HepG2 (cell line): ENCODE measurements around the gene EBP. TPM values are rescaled to one million over a fixed set of nuclear protein-coding genes. Genes with fewer than 3 reads are reported as not detected.
"Not testable (repeated sequence)": the region's sequence is repeated elsewhere in the genome, so short reads cannot be mapped to it uniquely, and the experiment has no call there.

Source experiments
- ATAC-seq: fragments of 200-7000 bp; cut with Tn5 transposase; 3 replicates; pipeline ENCODE4 v1.9.1; 2020; ENCODE audit warnings: mild to moderate bottlenecking, moderate library complexity
- BruUV-seq: library from RNA; stranded (reverse); fragments of 400-500 nt; replicated peaks from 2 replicates; lab custom pipeline; 2021; lab: Mats Ljungman, UMichigan
- CTCF ChIA-PET: fragments of 300-600 bp; formaldehyde crosslinking; extraction: SDS; loops from one replicate; lab custom pipeline; 2021; ENCODE audit warnings: low total read pairs, inconsistent platforms, low intra/inter-chr PET ratio; lab: Yijun Ruan, JAX
- POLR2A ChIA-PET: fragments of 350-600 bp; sonication (Branson Sonifier 250); formaldehyde crosslinking; loops from one replicate; lab custom pipeline; 2020; ENCODE audit warnings: antibody characterized with exemption, inconsistent platforms; lab: Yijun Ruan, JAX
- DNase-seq: peaks from one replicate; pipeline ENCODE4 v3.0.0-alpha.2; 2015; ENCODE audit warnings: low spot score
- FAIRE-seq: peaks from 3 replicates; lab custom pipeline; 2011; peaks lifted over from hg19 to GRCh38; lab: Jason Lieb, UNC
- H2AFZ ChIP-seq: one replicate; pipeline ENCODE4 v1.6.1; 2011; ENCODE audit warnings: low read length, inconsistent platforms
- H3K27ac ChIP-seq: fragments of 300-600 bp; 3 replicates; pipeline ENCODE4 v1.8.0; 2011; ENCODE audit warnings: mixed run types, mild to moderate bottlenecking, mixed read lengths, low read length, inconsistent platforms; ENCODE audit not compliant: insufficient read depth; ENCODE audit errors: extremely low read length
- H3K27me3 ChIP-seq, 2 experiments: fragments of 200-600 bp in 1 of 2; 2 replicates in 1 of 2; 3 replicates in 1 of 2; pipeline versions ENCODE4 v1.6.0 to v1.8.0; 2011; ENCODE audit warnings: low read length in 2 of 2, mild to moderate bottlenecking in 2 of 2, moderate library complexity in 2 of 2, inconsistent platforms in 1 of 2; ENCODE audit not compliant: insufficient read depth in 2 of 2, control insufficient read depth in 1 of 2
- H3K36me3 ChIP-seq, 2 experiments: fragments of 200-600 bp in 1 of 2; replicated peaks in 1 of 2; 2 replicates in 1 of 2; 3 replicates in 1 of 2; pipeline versions ENCODE4 v1.5.1 to v1.8.0; 2011; ENCODE audit warnings: low read length in 2 of 2, inconsistent platforms in 1 of 2; ENCODE audit not compliant: insufficient read depth in 2 of 2, control insufficient read depth in 1 of 2
- H3K4me1 ChIP-seq: 2 replicates; pipeline ENCODE4 v1.5.1; 2012; ENCODE audit warnings: low read length, inconsistent platforms; ENCODE audit not compliant: insufficient read depth
- H3K4me2 ChIP-seq: 2 replicates; pipeline ENCODE4 v1.6.0; 2011; ENCODE audit warnings: low read depth, low read length, inconsistent platforms
- H3K4me3 ChIP-seq, 3 experiments: fragments of 200-600 bp in 1 of 3; sonication (generic), shearing (Covaris generic) in 1 of 3; replicated peaks in 1 of 3; 2 replicates each; pipeline ENCODE4 v1.5.1; 2011 to 2016; ENCODE audit warnings: low read length in 3 of 3, inconsistent platforms in 2 of 3, low read depth in 2 of 3, mild to moderate bottlenecking in 2 of 3, control low read depth in 1 of 3, mixed read lengths in 1 of 3; ENCODE audit not compliant: insufficient read depth in 1 of 3
- H3K79me2 ChIP-seq: one replicate; pipeline ENCODE4 v1.6.1; 2011; ENCODE audit warnings: low read length, inconsistent platforms; ENCODE audit not compliant: insufficient read depth
- H3K9ac ChIP-seq: 2 replicates; pipeline ENCODE4 v1.6.0; 2011; ENCODE audit warnings: mild to moderate bottlenecking, low read depth, low read length, inconsistent platforms; ENCODE audit not compliant: insufficient read depth
- H3K9me3 ChIP-seq: 2 replicates; pipeline ENCODE4 v1.5.1; 2012; ENCODE audit warnings: mild to moderate bottlenecking, low read length
- H4K20me1 ChIP-seq: 2 replicates; pipeline ENCODE4 v1.6.0; 2011; ENCODE audit warnings: inconsistent platforms, mild to moderate bottlenecking, low read length, moderate library complexity; ENCODE audit not compliant: insufficient read depth
- CHD4 ChIP-seq: fragments of 200-600 bp; sonication (generic); IDR thresholded peaks from 2 replicates; pipeline ENCODE4 v1.7.0; 2017; ENCODE audit warnings: mild to moderate bottlenecking, low read length, borderline replicate concordance
- HMGA1 ChIP-seq: sonication (generic); formaldehyde crosslinking; conservative IDR thresholded peaks from 2 replicates; pipeline ENCODE4 v1.4.0; 2020; ENCODE audit warnings: missing genetic modification reagents
- KLF6 ChIP-seq: IDR thresholded peaks from 2 replicates; pipeline ENCODE4 v1.8.0; 2016; ENCODE audit warnings: missing biosample characterization, missing genetic modification reagents
- RBAK ChIP-seq: sonication (generic); formaldehyde crosslinking; IDR thresholded peaks from 2 replicates; pipeline ENCODE4 v1.5.1; 2020; ENCODE audit warnings: mild to moderate bottlenecking, missing genetic modification reagents
- REPIN1 ChIP-seq: sonication (generic); formaldehyde crosslinking; IDR thresholded peaks from 2 replicates; pipeline ENCODE4 v1.8.0; 2022; ENCODE audit warnings: missing genetic modification reagents, low read depth, mild to moderate bottlenecking, borderline replicate concordance
- SP140L ChIP-seq: sonication (generic); formaldehyde crosslinking; IDR thresholded peaks from 2 replicates; pipeline ENCODE4 v1.4.0; 2020; ENCODE audit warnings: missing genetic modification reagents, borderline replicate concordance
- SP5 ChIP-seq: IDR thresholded peaks from 2 replicates; pipeline ENCODE4 v1.6.1; 2016; ENCODE audit warnings: low read depth, borderline replicate concordance
- U2AF1 ChIP-seq: fragments of 200-400 bp; formaldehyde crosslinking; optimal IDR thresholded peaks from 2 replicates; pipeline ENCODE3; 2017; ENCODE audit warnings: mild to moderate bottlenecking, low read depth, low read length
- ZMYM3 ChIP-seq: sonication (generic); formaldehyde crosslinking; IDR thresholded peaks from 2 replicates; pipeline ENCODE4 v1.5.1; 2020; ENCODE audit warnings: mild to moderate bottlenecking, missing genetic modification reagents
- ZNF605 ChIP-seq: sonication (generic); formaldehyde crosslinking; IDR thresholded peaks from 2 replicates; pipeline ENCODE4 v1.8.0; 2022; ENCODE audit warnings: mild to moderate bottlenecking, missing genetic modification reagents
- ZNF615 ChIP-seq: sonication (generic); formaldehyde crosslinking; IDR thresholded peaks from 2 replicates; pipeline ENCODE4 v1.5.0; 2020; ENCODE audit warnings: mild to moderate bottlenecking, missing genetic modification reagents, borderline replicate concordance
- ZNF619 ChIP-seq: sonication (generic); formaldehyde crosslinking; IDR thresholded peaks from 2 replicates; pipeline ENCODE4 v1.4.0; 2020; ENCODE audit warnings: mild to moderate bottlenecking, missing genetic modification reagents
- ZNF761 ChIP-seq: sonication (generic); formaldehyde crosslinking; conservative IDR thresholded peaks from 2 replicates; pipeline ENCODE4 v1.4.0; 2020; ENCODE audit warnings: mild to moderate bottlenecking, missing genetic modification reagents
- ZNF776 ChIP-seq: sonication (generic); formaldehyde crosslinking; IDR thresholded peaks from 2 replicates; pipeline ENCODE4 v1.4.0; 2020; ENCODE audit warnings: mild to moderate bottlenecking, missing genetic modification reagents
- WGBS: methylation state at CpG from one replicate; pipeline ENCODE4 v1.1.6; 2017; ENCODE audit warnings: low lambda C conversion rate; 5-methylcytosine and 5-hydroxymethylcytosine counted together
- in situ Hi-C: cut with HindIII; loops from 2 replicates; pipeline ENCODE4 v1.10.0; 2017; ENCODE audit warnings: low pct_unique_long_range_greater_than_20kb; ENCODE audit not compliant: extremely low pct_ligation_motif_present
- intact Hi-C: fragments of 100-400 bp; cut with micrococcal nuclease; formaldehyde crosslinking; loops from one replicate; pipeline ENCODE4 v1.10.0; 2022; ENCODE audit not compliant: unreplicated experiment
- polyA plus RNA-seq, 8 experiments: library from polyadenylated mRNA; depleted of rRNA in 3 of 8; stranded (reverse) in 7 of 8; unstranded in 1 of 8; fragments of >200 nt; fragmentation: Illumina TruSeq in 4 of 8; extraction: Trizol in 4 of 8; gene quantifications; 2 replicates each; pipeline versions ENCODE4 v1.2.1 to v1.2.3, GENCODE V29; 2011 to 2016; ENCODE audit warnings: low read depth in 4 of 8, missing spikeins in 1 of 8, mixed read lengths in 1 of 8; ENCODE audit not compliant: insufficient read depth in 1 of 8
- total RNA-seq, 5 experiments: library from RNA; depleted of rRNA; stranded (reverse); fragments of >200 nt; fragmentation: Illumina TruSeq; extraction: Trizol; gene quantifications; 2 replicates each; pipeline ENCODE4 v1.2.3, GENCODE V29; 2016; ENCODE audit warnings: low read depth in 1 of 5
- TF ChIP-seq, protein P1 (sequence below): sonication (generic); formaldehyde crosslinking; conservative IDR thresholded peaks from 2 replicates; pipeline ENCODE4 v1.5.0; 2020; ENCODE audit warnings: missing genetic modification reagents

The EBP gene
- total and polyA plus RNA-seq, 2 of the 13 experiments (the other 11 are each of a cell fraction or from before 2014, with no cell fraction given): 106 to 260 TPM

DNA sequence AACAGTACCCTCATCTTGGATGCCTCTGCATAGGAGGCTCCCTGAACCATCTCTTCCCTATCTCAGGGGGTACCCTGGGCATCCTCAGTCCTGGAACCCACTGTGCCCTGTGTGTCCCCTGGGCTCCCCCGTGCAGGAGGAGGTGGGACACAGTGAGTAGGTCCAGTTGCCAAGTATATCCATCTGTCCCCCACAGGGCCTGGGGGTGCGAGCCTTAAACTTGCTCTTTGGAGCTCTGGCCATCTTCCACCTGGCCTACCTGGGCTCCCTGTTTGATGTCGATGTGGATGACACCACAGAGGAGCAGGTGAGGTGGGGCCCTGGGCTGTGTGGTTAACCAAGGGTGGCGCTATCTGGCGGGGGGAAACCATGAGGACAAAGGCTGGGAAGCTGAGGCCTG, 4.6 kb upstream of the EBP start (continued):
- TF ChIP-seq KLF6 (CRISPR knock-in tag) (no peak), ZNF761 (CRISPR knock-in tag) (no peak), ZNF619 (CRISPR knock-in tag) (no peak), U2AF1 (no peak), ZMYM3 (CRISPR knock-in tag) (no peak), HMGA1 (CRISPR knock-in tag) (no peak), ZNF615 (no peak), ZNF605 (CRISPR knock-in tag) (no peak), RBAK (CRISPR knock-in tag) (no peak), CHD4 (no peak), SP140L (CRISPR knock-in tag) (no peak), ZNF776 (CRISPR knock-in tag) (no peak), SP5 (CRISPR knock-in tag) (no peak), REPIN1 (CRISPR knock-in tag) (no peak)
- TF ChIP-seq, protein P1, sequence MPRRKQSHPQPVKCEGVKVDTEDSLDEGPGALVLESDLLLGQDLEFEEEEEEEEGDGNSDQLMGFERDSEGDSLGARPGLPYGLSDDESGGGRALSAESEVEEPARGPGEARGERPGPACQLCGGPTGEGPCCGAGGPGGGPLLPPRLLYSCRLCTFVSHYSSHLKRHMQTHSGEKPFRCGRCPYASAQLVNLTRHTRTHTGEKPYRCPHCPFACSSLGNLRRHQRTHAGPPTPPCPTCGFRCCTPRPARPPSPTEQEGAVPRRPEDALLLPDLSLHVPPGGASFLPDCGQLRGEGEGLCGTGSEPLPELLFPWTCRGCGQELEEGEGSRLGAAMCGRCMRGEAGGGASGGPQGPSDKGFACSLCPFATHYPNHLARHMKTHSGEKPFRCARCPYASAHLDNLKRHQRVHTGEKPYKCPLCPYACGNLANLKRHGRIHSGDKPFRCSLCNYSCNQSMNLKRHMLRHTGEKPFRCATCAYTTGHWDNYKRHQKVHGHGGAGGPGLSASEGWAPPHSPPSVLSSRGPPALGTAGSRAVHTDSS (CRISPR knock-in tag): no peak

DNA sequence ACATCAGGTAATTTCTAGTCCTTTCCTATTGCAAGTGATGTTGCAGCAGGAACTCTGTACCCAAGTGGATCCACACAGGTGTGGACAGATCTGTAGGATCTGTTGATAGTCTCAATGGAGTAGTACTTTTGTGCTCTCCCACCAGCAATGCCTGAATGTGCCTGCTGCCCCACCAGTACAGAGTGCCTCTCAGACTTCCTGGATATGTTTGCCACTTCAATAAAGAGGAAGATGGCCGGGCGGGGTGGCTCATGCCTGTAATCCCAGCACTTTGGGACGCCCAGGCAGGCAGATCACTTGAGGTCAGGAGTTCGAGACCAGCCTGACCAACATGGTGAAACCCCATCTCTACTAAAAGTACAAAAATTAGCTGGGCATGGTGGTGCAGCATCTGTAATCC, 2.1 kb upstream of the EBP start:
- peaks cover 17% of the 10 kb centered on the region for H3K79me2 ChIP-seq
- H3K9me3 ChIP-seq, ATAC-seq, H3K36me3 ChIP-seq, FAIRE-seq, H3K4me2 ChIP-seq, H3K27me3 ChIP-seq, H2AFZ ChIP-seq, POLR2A ChIA-PET, H3K27ac ChIP-seq, in situ Hi-C loops, H3K4me3 ChIP-seq, H3K9ac ChIP-seq, BruUV-seq, intact Hi-C loops, CTCF ChIA-PET, DNase-seq, H4K20me1 ChIP-seq: not testable (repeated sequence)
- peaks cover 24% of the 10 kb centered on the region for H3K4me1 ChIP-seq
- no CpG with 5 or more reads among the region's 4 CpGs for WGBS
